ENCODE measurements around the gene SLC39A2. TPM values are rescaled to one million over a fixed set of nuclear protein-coding genes. Genes with fewer than 3 reads are reported as not detected.

SLC39A2 gene
- total RNA-seq, 4 donors from 2014 or later, result 1.0 to 1.1 TPM; not detected in 2

GRCh38 chr14:21030531-21030930, 31.4 kb downstream of the SLC39A2 start:
- no peaks in the 10 kb centered on the region for H3K27me3 ChIP-seq
- peaks cover 0 to 6% (median 3%) of the 10 kb centered on the region in 4 donors for H3K4me1 ChIP-seq
- no peak overlapping the region for H3K27ac ChIP-seq
- no peak for DNase-seq
- no peak overlapping the region for H3K4me3 ChIP-seq
- H3K9me3 ChIP-seq, result no peaks in the 10 kb centered on the region
- no peak for TF ChIP-seq POLR2A (IDR thresholded peaks at IDR 0.05)
- TF ChIP-seq, protein P1, sequence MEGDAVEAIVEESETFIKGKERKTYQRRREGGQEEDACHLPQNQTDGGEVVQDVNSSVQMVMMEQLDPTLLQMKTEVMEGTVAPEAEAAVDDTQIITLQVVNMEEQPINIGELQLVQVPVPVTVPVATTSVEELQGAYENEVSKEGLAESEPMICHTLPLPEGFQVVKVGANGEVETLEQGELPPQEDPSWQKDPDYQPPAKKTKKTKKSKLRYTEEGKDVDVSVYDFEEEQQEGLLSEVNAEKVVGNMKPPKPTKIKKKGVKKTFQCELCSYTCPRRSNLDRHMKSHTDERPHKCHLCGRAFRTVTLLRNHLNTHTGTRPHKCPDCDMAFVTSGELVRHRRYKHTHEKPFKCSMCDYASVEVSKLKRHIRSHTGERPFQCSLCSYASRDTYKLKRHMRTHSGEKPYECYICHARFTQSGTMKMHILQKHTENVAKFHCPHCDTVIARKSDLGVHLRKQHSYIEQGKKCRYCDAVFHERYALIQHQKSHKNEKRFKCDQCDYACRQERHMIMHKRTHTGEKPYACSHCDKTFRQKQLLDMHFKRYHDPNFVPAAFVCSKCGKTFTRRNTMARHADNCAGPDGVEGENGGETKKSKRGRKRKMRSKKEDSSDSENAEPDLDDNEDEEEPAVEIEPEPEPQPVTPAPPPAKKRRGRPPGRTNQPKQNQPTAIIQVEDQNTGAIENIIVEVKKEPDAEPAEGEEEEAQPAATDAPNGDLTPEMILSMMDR (IDR thresholded peaks at IDR 0.05), result no peak
- no peaks in the 10 kb centered on the region for H3K36me3 ChIP-seq

DNA sequence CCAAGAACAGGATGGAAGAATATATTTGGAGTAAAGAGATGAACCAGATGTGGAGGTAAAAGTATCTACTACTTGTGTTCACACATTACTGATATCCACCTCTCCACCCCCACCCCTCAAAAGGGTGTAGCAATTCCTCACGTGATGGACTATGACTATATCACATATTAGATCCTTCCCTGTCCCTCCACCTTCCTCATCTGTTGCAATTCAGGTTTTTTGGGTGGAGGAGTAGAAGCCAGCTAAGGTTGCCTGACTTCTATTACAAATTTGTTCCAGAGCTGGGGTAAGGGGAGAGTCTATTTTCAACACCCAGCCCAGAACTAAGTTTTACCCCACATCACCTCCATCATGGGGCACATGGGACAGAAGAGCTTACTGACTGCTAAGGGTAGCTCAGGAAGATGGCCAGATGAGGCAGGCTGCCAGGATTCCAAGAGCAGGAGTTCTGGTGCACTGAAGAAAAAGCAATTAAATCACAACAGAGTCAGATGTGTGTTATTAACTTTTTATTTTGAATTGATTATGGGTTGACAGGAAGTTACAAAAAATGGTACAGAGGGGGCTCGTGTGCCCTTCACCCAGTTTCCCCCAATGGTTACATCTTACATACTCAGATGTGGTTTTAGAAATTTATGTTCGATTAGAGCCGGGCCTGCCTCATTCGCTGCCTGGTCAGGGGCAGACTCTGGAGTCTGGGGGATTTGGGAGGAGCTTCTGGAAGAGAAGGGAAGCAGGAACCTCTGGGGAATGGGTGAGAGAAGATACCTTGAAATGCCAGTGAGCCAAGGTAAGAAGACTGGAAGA, 33.4 kb downstream of the SLC39A2 start:
- H3K4me3 ChIP-seq, result no peak overlapping the region
- no peak for TF ChIP-seq POLR2A (IDR thresholded peaks at IDR 0.05)
- TF ChIP-seq, protein P1 (IDR thresholded peaks at IDR 0.05), result no peak
- no peaks in the 10 kb centered on the region for H3K4me1 ChIP-seq
- no peak overlapping the region for H3K27ac ChIP-seq
- H3K9me3 ChIP-seq, result no peaks in the 10 kb centered on the region
- no peak for DNase-seq
- no peaks in the 10 kb centered on the region for H3K36me3 ChIP-seq
- H3K27me3 ChIP-seq, result no peaks in the 10 kb centered on the region

- TF ChIP-seq, protein P1 (IDR thresholded peaks at IDR 0.05), result no peak
- no peak for TF ChIP-seq POLR2A (IDR thresholded peaks at IDR 0.05)
- no peaks in the 10 kb centered on the region for H3K27me3 ChIP-seq
- H3K27ac ChIP-seq, result no peak overlapping the region
- no peak overlapping the region for H3K4me3 ChIP-seq
- H3K9me3 ChIP-seq, result no peaks in the 10 kb centered on the region
- no peak for DNase-seq
- H3K4me1 ChIP-seq, result peaks cover 0 to 4% (median 0%) of the 10 kb centered on the region in 4 donors
- H3K36me3 ChIP-seq, result no peaks in the 10 kb centered on the region
These were observed 34.1 kb downstream of the SLC39A2 start for GRCh38 chr14:21033133-21033698.

- no peaks in the 10 kb centered on the region for H3K9me3 ChIP-seq
- peaks cover 0 to 19% (median 0%) of the 10 kb centered on the region in 4 donors for H3K4me1 ChIP-seq
- no peak within 1 kb of the TSS for H3K4me3 ChIP-seq
- no peaks in the 10 kb centered on the region for H3K27me3 ChIP-seq
- DNase-seq, result no peak
- no peak within 1 kb of the TSS for H3K27ac ChIP-seq
- no peak for TF ChIP-seq POLR2A (IDR thresholded peaks at IDR 0.05)
- TF ChIP-seq, protein P1 (IDR thresholded peaks at IDR 0.05), result no peak
- H3K36me3 ChIP-seq, result no peaks in the 10 kb centered on the region
These were observed 35.6 kb downstream of the SLC39A2 start, which contains the start of gene RNASE13 for GRCh38 chr14:21034707-21035106. Gene RNASE13 (minus strand): TSS chr14:21034807. CDS start chr14:21034288, 519 bp downstream.

- H3K9me3 ChIP-seq, result no peaks in the 10 kb centered on the region
- TF ChIP-seq, protein P1 (IDR thresholded peaks at IDR 0.05), result no peak
- no peak for TF ChIP-seq POLR2A (IDR thresholded peaks at IDR 0.05)
- H3K27me3 ChIP-seq, result no peaks in the 10 kb centered on the region
- H3K4me3 ChIP-seq, result no peak overlapping the region
- H3K36me3 ChIP-seq, result no peaks in the 10 kb centered on the region
- H3K27ac ChIP-seq, result no peak overlapping the region
- DNase-seq, result no peak
- H3K4me1 ChIP-seq, result peaks cover 0 to 22% (median 0%) of the 10 kb centered on the region in 4 donors
These were observed 37.7 kb downstream of the SLC39A2 start for GRCh38 chr14:21036751-21037150.
